HG02938 (cell line): ENCODE data around the gene ZNF692.

Source experiments
- ATAC-seq: cut with Tn5 transposase; IDR thresholded peaks from one replicate; pipeline ENCODE4 v1.9.1; 2021; ENCODE audit warnings: mild to moderate bottlenecking, moderate library complexity; ENCODE audit not compliant: unreplicated experiment

ZNF692 gene

DNA sequence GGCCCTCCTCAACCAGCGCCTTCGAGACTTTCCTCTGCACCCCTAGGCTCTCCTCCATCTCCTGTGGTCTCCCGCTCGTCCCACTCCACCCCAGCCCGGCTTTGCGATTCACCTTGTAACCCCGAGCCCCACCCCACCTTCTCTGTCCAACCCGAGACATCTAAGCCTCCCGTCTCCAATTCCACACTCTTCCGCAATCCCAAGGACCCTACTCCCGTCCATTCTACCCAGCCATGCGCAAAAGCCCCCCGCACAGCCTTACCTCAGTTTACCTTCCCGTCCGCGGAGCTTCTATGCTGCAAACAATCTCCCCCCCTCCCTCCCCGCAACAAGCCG, 33.3 kb downstream of the ZNF692 start:
- peak; percentile 2 for ATAC-seq

DNA sequence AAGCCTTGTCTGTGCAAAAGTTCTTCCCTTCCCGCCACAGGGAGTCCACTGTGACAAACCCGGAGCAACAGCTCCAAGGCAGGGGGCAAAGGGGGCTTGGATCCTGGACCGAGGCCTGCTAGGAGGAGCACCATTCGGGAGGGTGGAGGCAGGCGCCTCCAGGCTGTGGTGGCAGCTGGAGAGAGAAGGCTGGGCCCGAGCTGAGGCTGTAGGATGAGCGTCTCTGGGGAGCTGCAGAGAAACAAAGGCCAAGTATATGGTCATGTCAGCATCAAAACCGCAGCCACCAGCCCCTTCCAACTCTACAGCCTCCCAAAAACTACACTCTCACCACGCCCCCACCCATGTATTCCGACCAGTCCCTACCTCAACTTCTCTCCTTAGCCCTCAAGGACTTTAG, 33.7 kb downstream of the ZNF692 start:
- ATAC-seq, result no peak

DNA sequence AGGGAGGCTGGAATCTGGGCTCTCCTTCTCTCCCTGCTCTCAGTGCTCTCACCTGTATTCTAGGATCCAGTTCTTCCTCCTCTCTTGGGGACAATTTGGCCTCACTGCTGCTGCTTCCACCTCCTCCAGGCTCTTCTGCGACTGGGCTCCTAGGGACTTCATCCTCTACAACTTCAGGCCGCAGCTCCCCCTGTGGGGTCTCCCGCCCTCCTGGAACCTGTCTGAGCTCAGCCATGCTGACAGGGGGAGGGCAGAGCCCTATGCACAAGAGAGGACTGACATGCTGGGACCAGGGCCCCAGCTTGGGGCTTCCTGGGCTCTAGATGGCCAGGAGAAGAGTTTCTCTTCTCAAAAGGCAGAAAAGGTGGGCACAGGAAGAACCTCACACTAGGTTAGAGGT, 34.2 kb downstream of the ZNF692 start:
- no peak for ATAC-seq

DNA sequence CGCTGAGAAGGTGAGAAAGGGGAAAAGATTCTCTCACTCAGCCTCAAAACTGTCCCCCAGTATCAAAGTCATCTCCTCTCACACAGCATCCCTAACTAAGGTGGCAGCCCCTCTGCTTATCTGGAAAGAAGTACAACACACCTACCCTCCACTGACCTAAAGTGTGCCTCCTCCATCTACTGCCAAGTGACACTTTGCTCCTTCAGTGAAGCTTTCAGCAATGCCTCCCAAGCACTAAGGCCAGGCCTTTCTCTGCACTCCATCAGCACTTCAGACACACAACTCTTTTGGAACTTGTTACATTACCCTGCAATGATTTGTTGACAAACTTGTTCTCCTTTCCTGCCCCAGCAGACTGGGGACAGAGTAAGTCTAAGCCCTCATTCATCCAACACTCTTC, 34.6 kb downstream of the ZNF692 start:
- ATAC-seq, result no peak

DNA sequence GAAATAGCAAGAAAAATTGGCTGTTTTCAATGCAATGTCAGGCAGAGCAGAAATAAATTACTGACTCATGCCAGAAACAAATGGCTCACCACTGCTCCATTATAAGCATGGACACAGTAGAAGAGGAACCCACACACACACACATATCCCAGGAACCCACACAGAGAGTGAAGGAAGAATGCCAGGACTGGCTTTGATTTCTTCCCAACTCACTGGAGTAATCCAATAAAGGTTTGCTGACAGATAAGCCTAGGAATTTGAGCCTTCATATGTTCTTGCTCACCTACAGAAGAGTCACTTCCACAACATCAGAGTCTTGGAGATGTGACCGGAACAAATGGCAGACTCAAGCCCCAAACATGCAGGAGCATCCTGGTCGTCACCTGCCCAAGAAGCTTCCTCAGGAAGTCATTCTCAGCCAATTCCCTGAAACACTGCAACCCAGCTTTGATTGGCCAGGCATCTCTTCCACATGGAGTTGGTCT, 35.3 kb downstream of the ZNF692 start:
- no peak for ATAC-seq

DNA sequence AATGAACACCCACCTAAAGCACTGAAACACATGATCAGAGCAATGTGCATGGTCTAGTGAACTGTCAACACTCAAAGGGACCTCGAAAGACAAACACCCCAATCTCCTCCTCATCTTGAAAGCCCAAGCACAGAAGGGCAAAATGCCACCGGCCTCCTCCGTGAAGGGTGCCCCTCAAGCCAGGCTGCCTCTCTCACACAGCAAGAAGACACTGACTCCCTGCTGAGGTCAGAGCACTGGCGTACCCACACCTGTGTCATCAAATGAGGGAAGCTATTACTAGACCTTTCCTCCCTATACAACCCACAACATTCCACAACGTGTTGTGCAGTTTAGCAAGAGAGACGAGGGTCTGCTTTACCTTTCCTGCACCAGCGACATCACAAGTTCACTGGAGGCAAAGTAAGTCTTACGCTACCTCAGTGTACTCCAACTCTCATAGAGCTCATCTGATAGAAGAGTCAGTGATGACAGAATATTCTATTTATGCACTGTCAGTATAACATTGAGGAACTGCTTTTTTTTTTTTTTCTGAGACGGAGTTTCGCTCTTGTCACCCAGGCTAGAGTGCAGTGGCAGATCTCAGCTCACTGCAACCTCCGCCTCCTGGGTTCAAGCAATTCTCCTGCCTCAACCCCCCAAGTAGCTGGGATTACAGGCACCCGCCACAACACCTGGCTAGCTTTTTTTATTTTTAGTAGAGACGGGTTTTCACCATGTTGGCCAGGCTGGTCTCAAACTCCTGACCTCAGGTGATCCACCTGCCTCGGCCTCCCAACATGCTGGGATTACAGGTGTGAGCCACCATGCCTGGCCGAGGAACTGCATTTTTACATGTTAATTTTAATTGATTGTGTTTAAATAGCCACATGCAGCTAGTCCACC, 36.5 kb downstream of the ZNF692 start:
- no peak for ATAC-seq

DNA sequence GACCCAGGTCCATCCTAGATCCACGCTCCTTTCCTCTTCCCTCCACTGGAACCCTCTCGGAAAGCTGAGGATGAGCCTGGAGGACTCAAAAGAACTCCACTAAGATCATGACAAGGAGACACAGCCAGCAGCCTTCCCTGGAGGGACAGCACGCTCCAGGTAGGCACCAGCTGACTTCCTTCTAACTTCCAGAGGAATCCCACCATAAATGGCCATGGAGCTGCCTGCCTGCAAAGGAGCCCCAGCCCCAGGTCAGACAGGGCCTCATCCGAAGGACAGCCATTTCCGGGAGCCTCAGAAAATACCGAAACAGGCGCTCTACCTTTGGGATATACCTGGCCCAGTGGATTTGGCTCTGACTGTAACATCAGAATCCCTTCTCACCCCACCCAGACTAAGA, 37.2 kb downstream of the ZNF692 start:
- ATAC-seq, result no peak

DNA sequence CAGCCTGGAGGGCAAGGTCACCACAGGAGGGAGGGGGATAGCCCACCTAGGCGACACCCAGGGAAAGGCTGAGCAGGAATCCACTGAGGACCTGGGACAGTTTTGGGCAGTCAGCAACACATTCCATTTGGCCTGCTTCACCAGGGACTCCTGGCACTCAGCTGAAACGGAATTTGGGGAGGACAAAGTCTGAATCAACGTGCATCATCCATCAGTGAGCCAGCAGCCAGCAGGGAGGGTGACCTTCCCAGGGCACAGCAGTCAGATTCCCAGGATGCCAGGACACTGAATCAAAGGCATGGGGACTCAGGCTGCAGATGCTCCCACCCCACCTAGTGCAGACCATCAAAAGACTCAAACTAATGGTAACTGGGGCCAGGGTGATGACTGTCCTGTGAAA, 37.8 kb downstream of the ZNF692 start:
- no peak for ATAC-seq

DNA sequence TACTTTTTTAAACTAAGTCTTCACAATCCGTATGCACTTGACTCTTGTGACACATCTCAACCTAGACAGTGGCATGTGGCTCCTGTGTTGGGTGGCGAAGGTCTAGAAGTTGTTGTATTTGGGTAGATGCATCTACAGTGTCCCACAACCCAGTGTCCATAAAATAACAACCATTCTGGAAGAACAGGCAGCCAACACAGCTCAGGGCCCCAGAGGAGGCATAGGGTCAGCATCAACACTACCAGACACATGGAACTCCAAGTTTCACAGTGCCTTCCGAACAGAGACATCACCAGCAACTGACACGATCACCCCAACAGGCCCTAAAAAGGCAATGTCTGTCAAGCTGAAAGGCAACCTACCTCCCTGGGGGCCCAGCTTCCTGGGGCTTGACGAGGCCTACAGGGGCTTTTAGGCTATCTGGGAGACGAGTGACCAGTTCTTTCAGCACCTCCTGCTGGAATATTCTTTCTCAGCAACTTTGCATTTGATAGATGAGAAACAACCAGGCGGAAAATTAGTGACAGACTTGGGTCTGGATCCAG, 38.8 kb downstream of the ZNF692 start:
- ATAC-seq, result no peak

DNA sequence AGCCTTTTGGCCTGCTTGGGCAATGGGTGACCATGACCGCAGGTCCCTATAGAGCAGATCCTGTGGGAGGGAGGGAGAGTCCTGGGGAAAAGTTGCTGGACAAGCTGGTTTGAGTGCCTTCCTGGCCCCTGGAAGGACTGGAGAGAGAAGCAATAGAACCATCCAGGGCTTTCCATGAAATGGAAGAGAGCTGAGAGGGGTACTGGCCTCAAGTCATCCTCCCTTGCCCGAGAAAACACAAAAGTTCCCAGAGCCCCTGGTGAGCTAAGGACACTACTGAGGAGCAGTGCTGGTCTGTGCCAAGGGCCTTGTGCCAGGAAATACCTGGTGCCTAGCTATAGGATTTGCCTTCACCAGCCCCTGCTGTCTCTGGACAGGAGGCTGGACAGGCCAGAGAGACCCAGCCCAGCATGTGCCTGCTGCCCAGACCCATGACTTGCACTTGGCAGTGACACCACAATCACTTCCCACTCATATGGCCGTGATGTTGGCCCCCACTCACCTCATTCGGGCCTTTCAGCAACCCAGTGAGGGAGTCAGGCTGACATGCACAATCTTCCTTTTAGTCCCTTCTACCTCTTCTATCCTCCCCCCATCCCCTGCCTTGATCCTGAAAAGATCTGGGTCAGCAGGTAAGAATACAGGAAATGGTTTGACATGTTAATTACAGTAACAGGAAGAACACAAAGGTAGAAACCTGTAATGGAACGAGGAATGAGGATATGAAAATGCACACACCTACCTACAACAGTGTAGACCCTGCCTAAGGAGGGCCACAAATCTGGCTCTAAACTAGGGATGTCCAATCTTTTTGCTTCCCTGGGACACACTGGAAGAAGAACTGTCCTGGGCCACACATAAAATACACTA, 40.1 kb downstream of the ZNF692 start:
- peak; percentile 24 for ATAC-seq

DNA sequence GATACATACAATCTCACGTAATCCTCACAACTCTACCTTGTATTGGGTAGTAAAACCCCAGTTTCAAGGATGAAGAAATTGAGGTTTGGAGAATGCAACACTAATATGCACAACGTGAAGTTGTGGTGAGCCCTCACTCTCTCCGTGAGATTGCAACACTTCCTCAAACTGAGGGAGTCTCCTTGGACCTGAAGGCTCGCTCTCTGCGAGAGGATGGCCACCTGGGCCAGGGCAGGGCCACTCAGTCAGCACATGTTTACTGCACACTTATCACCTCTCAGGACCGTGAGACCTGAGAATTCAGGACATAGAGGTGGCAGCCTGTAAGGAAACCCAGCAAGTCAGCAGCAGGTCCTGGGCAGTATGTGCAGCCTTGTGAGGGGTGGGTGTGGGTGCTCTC, 41.8 kb downstream of the ZNF692 start:
- no peak for ATAC-seq

DNA sequence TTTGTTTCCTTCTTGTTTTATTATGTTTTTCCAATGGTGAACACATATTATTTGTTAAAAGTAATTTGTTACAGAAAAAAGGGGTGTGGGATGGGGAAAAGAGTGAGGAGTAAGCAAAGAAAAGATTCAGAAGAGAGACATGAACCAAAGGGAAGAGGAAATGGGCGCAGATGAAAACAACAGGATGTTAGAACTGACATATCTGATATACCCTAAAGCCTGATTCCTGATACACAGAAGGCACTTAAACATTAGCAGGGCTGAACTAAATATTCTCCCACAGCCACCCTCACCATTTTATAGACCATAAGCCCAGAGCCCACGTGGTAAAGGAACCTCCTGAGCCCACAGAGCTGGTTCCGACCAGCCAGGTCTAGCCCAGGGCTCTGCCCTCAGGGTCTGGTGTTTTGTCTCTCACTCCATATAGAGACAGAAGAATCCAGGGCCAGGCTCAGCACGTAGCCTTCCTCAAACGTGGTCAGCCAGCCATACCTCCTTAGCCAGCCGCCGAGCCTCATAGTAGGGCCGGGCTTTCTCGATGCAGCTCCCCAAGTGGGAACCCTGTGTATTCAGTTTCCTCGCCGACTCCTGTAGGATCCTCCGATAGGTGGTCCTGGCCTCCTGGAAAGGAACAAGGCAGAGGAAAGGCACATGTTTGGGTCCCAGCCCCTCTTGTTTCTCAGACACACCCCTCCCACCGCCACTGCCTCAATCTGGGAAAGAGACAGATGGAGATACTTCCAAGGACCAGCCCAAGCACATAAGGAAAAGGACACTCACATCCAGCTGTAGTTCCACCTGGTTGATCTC, 42.6 kb downstream of the ZNF692 start:
- no peak for ATAC-seq

DNA sequence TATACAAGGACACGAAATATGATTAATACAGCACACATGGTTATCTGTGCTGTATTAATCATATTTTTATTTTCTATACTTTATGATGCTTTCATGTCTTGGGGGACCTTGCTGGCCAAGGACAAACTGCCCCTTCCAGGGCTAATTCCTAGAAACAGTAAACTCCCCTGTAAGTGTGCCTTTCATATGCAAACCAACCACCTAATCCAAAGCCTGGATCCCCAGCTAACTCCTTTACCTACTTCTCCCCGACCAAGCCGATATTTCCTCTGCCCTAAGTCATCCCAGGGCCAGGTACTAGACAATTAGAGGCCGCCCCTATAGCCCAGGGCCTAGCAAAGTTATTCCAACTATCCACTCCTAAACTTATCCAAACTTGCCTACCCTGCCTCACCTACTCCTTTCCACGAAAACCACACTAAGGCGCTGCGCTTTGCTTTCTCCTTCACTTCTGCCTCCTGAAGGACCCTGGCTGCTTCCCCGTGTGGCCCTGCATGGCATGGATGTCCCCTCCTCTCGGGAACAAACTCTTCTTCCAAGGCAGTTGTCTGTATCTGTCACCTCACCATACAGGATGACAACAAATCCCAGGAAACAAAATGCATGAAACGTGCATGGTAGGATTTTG, 43.4 kb downstream of the ZNF692 start:
- ATAC-seq, result no peak

DNA sequence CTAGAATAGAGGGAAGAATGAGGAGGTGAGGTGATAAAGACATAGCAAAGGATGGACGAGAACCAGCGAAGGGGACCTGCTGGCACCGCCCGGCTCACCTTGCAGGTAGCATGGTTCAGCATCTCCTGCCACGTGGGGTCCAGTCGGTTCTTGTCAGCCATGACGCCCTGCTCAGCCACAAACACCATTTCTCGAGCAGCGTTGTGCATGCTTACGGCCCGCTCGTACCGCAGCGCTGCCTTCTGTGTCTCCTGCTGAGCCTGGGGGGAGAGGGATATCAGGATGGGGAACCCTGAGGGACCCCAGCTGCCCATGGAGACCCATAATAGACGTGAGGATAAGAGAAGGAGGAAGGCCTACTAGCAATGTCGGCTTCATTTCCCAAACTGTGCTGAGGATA, 44.5 kb downstream of the ZNF692 start:
- ATAC-seq, result no peak

DNA sequence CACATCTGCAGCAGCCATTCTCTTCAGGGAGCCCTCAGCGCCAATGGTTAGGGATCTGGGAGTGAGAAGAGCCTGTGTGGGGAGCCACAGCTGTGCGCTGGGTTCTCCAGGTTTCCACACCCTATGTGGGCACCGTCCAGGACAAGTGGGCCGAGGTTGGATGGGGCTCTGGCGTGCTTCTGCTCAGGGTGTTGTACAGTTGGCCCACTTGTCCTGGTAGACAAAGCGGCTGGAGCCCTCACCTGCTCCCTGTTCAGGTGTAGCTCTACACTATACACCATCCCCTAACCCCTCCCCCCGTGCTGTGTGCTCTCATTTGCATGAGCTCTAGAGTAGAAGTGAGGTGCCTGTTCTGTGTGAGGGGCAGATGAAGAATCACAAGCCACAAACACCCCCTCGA, 45.3 kb downstream of the ZNF692 start:
- ATAC-seq, result no peak

DNA sequence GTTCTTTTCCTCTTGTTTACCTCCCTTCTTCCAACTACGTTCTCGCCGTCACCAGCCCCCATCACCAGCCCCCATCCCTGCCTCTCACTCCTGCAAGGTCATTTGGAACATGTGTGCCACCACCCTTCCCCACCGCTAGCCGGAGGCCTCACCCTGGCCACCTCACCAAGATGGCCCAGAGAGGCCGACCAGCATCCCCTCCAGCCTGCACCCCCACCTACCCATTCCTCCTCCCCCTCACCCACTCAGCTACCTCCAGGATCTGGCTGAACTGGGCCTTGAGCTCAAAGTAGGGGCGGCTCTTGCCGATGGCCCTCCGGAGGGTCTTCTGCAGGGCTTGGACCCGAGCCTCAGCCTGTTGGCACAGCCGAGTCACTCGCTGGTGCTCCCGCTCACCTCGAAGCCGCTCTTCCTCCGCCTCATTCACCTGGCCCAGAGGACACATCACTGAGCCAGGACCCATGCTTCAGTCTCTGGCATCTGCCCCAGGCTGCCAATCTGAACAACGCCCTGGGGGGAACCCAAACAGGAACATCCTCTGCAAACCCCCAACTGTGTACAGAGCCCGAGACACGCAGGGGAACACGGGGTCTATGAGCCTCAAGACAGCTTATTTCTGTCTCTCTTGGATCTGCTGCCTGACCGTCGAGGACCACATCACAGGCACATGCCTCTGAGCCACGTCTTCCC, 46.0 kb downstream of the ZNF692 start:
- no peak for ATAC-seq

DNA sequence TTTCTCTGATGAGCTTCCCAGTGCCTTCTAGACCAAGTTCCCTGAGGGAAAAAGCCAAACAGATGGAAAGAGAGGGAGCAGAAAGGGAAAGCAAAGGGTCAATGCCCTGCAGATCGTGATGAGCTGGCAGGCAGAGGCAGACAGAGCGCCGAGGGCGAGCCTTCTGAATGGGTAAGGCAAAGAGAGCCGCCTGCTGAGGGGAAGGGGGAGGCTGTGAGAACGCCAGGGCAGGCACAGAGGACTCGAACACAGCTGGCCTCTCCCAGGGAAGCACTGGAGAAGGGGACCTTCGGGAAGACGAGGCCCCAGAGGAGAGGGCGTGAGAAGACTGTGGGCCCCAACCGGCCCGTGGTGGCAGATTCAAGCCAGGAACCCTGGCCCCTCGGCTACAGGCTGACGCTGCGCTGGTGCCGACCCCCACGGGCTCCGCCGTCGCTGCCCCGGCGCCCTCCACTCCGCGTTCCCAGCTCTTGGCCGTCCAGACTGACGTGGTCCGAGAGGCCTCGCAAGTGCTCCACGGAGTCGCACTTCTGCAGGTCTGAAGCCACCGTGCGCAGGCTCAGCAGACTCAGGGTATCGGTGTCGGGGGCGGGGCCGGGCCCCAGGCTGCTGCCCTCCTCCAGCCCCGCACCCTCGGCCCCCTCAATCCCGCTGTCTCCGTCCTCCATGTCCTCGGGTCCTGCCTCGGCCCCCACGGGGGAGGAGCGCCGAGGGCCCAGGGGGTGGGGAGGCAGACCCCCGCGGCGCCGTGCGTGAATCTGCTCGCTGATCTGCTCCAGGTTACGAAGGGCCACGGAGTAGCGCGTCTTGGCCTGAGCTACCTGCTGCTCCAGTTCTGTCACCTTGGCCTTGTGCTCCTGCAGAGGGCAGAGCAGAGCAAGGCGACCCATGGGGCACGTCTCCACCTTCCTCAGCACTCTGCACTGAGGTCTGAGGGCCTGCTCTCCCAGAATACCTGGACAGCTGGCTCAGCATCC, 47.1 kb downstream of the ZNF692 start:
- no peak for ATAC-seq

DNA sequence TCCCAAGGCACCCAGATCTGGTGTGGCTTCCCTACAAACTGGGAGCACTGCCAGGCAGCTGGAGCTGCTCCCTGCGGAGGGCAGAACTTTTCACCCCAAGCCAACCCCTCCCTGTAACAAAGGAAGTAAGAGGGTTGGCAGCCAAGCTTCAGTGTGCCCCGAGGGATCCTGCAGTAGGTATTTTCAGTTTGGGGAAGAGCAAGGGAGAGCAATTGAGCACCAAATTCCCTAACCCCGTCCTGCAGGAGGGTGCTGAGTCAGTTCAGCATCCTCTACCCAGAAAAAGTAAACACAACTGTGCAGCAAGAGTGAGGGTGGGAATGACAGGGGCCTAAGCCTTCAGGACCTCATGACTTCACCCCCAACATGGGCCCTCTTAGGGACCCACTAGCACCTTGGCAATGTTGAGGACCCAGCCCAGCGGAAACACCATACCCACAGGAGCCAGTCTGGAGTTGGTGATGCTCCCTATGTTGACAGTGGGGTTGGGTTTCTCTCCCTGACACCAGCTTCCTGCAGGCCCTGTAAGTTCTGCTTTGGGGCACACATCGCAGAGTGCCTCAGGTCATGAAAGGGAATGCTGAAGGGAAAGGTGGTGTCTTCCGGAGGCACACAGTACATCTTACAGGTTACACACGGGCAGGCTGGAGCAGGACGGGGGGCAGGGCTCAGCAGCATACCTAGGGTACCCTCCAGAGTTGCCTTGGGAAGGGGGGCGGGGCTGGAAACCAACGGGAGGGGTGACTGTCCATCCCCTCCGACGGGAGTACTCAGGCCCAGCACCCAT, 48.0 kb downstream of the ZNF692 start:
- no peak for ATAC-seq
